ENCODE data around the gene IQCM. TPM values are rescaled to one million over a fixed set of nuclear protein-coding genes. Genes with fewer than 3 reads are reported as not detected.

Gene IQCM
- total and polyA plus RNA-seq, 2 donors (not counting 3 experiments of a cell fraction or from before 2014, with no cell fraction given) = not detected

- POLR2A ChIA-PET = no interaction called here
- CTCF ChIA-PET = no interaction called here
- intact Hi-C loops (cut with micrococcal nuclease) = no loop called here
Measured at GRCh38 chr4:149857446-149857845, 41.8 kb upstream of the IQCM start.

More at GRCh38 chr4:149857446-149857845, 41.8 kb upstream of the IQCM start:
- DNase-seq (ENCODE audit: low read depth, low spot score) (no peak), FAIRE-seq (no peak)
- Histone ChIP-seq H3K27me3 (ENCODE audit: control insufficient read depth in 2 of 2, insufficient read depth in 2 of 2, low read length in 2 of 2) (no peaks in the 10 kb centered on the region), H3K79me2 (ENCODE audit: control insufficient read depth, insufficient read depth, low read length) (no peaks in the 10 kb centered on the region), H3K36me3 (ENCODE audit: control insufficient read depth in 2 of 2, extremely low read depth in 1 of 2, insufficient read depth in 2 of 2, low read length in 2 of 2) (no peaks in the 10 kb centered on the region), H3K4me3 (replicated peaks in 1 of 3; ENCODE audit: insufficient read depth in 1 of 3, low read depth in 1 of 3, low read length in 3 of 3) (no peak overlapping the region), H3K9ac (replicated peaks; ENCODE audit: extremely low read depth, insufficient read depth, low read length) (no peak overlapping the region), H4K20me1 (replicated peaks; ENCODE audit: control insufficient read depth, extremely low read depth, insufficient read depth, low read length) (no peaks in the 10 kb centered on the region), H3K27ac (ENCODE audit: insufficient read depth, low read depth, low read length) (no peak overlapping the region), H3K4me1 (ENCODE audit: control insufficient read depth, extremely low read depth, insufficient read depth, low read length) (no peaks in the 10 kb centered on the region), H2AFZ (ENCODE audit: low read depth, low read length) (no peak overlapping the region), H3K9me3 (replicated peaks; ENCODE audit: control insufficient read depth, insufficient read depth, low read length) (no peaks in the 10 kb centered on the region), H3K4me2 (ENCODE audit: insufficient read depth, low read length) (no peak overlapping the region), H3K9me1 (replicated peaks; ENCODE audit: control insufficient read depth, extremely low read depth, insufficient read depth, low read length) (no peaks in the 10 kb centered on the region)
- TF ChIP-seq MAX (IDR thresholded peaks at IDR 0.05; ENCODE audit: insufficient read depth, insufficient read length) (no peak), POLR2A (IDR thresholded peaks at IDR 0.05; ENCODE audit: low read depth, low read length) (no peak), JUN (IDR thresholded peaks at IDR 0.05; ENCODE audit: borderline replicate concordance, insufficient read depth, insufficient read length, low read depth) (no peak), POLR2AphosphoS5 (IDR thresholded peaks at IDR 0.05; ENCODE audit: insufficient read depth, low read depth, low read length) (no peak), CTCF (IDR thresholded peaks at IDR 0.05; ENCODE audit: extremely low read depth in 1 of 2, insufficient read depth in 1 of 2, low read depth in 1 of 2, low read length in 2 of 2) (no peak), GATA2 (IDR thresholded peaks at IDR 0.05; ENCODE audit: insufficient read depth, insufficient read length, low read depth, low read length) (no peak), FOS (IDR thresholded peaks at IDR 0.05; ENCODE audit: borderline replicate concordance, insufficient read depth, low read length) (no peak), MYC (IDR thresholded peaks at IDR 0.05; ENCODE audit: low read depth, low read length) (no peak), EZH2 (IDR thresholded peaks at IDR 0.05; ENCODE audit: borderline replicate concordance, low read depth, low read length, severe bottlenecking) (no peak)
- dilution Hi-C loops (cut with MboI; ENCODE audit: extremely low pct_ligation_motif_present, low sequenced_read_pairs) = no loop called here
- no TSS peak for BruUV-seq (replicated peaks)
